GM18511 (cell line): ENCODE results near the gene HAPLN3.

ENCODE experiments used
- ATAC-seq: cut with Tn5 transposase; IDR thresholded peaks from one replicate; pipeline ENCODE4 v1.9.1; 2021; ENCODE audit warnings: mild to moderate bottlenecking, moderate library complexity; ENCODE audit not compliant: unreplicated experiment

HAPLN3 gene

DNA sequence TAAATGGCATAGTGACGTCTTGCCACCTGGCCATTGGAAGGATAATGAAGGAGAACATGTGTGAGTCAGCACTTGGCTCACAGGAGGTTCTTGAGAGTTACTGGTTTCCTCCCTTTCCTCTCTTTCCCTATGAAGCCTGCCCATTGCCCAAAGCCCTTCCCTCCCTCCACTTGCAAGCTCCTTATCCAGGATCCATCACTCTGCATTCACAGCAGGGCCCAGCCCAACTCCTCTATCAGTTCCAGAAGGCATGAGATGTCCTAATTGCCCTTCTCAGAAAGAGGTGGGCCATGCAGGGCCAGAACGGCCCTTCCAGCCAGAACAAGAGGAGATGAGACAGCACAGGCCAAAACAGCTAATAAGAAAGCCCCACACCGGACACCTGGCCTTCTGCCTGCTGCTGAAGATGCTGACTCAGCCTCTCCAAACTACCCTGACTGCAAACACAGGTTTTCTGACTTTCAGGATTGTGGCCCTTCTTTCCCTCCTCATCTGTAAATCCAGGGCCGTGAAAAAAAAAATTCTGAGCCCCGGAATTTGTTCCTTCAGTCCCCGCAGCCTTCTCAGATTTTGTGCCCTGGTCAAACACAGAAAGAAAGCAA, 29.7 kb downstream of the HAPLN3 start:
- ATAC-seq, result no peak

DNA sequence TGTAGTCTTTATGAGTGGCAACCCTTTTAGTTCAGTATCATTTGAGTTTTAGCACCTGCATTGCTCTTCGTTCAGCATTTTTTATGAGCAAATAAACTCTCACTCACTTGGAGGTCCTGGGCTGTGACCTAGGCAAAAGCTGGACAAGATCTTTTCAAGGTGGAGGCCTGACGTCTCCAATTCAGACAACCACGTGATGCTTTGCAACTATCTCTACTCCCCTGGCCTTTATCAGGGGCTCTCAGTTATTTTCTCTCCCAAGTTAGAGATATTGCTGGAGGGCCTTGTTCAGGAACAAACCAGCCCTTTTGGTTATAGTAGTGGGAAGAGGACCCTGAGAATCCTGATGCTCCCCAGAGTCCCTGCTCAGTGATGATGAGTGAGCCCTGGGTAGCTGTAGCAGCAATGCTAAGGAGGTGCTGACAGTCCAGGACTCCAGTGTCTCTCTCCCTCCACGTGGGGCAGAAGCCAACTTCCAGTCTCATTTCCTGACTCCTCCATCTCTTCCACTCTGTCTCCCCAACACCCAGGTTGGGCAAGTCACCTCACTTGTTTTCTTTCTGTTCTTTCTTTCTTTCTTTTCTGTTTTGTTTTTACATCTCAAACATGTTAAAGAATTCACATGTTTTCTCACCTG, 30.4 kb downstream of the HAPLN3 start:
- ATAC-seq, result no peak

DNA sequence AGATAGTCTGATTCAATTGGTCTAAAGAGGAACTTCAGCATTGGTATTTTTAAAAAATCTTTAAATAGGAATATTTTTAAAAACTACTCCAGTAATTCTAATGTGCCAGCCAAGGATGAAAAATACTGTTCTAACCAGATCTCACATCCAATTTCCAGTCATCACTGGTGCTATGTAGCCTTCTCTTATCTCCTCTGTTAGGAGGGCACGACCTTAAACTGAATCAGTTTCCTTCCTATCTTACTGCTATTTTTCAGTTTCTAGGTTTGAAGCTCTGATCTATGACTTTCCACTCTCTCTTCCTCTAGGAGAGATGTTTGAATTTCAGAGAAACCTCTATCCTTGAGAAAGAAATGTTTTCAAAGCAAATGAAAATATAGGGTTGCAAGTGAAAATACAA, 31.9 kb downstream of the HAPLN3 start:
- ATAC-seq, result no peak

DNA sequence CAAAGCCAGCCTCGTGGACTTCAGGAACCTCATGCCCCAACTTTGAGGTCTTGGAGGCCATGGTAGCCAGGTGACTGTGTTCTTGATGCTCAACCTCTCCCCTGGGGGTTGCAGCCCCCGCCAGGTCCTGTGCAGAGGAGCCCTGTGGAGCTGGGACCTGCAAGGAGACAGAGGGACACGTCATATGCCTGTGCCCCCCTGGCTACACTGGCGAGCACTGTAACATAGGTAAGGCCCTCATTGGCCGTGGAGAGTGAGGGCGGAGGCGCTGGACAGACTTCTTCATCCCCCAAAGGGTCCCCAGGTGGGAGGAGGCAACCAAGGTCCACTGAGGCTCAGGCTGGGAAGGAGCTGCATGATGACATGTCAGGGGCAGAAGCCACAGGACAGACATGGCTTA, 35.1 kb downstream of the HAPLN3 start:
- ATAC-seq, result no peak

GRCh38 chr15:88859550-88859949, 35.8 kb downstream of the HAPLN3 start:
- ATAC-seq, result no peak

- no peak for ATAC-seq
Observed at GRCh38 chr15:88858934-88859333, 36.4 kb downstream of the HAPLN3 start.

GRCh38 chr15:88852476-88852875, 42.9 kb downstream of the HAPLN3 start:
- ATAC-seq, result no peak

DNA sequence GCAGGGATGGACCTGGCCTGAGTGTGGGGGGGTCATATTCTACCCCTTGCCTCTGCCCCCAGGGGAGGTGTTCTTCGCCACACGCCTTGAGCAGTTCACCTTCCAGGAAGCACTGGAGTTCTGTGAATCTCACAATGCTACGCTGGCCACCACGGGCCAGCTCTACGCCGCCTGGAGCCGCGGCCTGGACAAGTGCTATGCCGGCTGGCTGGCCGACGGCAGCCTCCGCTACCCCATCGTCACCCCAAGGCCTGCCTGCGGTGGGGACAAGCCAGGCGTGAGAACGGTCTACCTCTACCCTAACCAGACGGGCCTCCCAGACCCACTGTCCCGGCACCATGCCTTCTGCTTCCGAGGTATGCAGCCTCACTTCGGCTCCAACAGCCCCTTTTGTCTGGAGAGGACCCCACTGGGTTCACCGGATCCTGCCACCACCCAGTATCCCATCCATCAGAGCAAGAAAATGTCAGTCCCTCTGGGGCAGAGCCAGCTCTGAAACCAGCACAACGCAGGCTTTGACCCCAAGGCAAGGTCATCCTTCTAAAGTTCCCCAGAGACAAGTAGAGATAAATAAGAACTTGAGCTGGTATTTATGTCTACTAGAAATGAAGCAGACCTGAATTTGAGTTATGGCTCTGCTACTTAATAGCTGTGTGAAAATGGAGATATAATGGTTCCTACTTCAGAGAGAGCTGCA, 45.8 kb downstream of the HAPLN3 start:
- ATAC-seq, result no peak

DNA sequence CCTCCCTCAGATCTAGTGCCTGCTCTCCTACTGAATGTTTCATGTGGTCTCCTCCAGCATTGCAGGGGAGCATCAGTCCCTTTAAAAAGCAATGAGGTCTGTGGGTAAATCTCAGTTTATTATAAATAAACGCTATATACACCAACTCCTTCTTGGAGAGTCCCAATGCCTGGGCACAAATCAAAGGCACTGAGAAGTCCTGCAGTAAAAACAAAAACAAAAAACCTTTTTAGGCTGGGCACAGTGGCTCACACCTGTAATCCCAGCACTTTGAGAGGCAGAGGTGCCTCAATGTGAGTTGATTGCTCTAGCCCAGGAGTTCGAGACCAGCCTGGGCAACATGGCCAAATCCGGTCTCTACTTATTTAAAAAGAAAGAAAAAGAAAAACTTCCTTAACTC, 47.1 kb downstream of the HAPLN3 start:
- no peak for ATAC-seq

DNA sequence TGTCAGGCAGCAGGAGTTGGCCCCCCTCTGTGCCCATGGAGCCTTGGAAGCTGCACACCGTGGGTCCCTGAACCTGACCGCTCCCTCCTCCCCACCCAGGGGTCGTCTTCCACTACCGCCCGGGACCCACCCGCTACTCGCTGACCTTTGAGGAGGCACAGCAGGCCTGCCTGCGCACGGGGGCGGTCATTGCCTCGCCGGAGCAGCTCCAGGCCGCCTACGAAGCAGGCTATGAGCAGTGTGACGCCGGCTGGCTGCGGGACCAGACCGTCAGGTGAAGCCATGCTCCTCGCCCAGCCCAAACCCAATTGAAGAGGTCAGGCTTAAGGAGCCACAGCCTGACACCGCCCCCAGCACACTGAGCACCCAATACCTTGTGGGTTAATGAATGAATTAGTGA, 48.2 kb downstream of the HAPLN3 start:
- no peak for ATAC-seq

- no peak for ATAC-seq
Observed at GRCh38 chr15:88845616-88846015, 49.7 kb downstream of the HAPLN3 start.

DNA sequence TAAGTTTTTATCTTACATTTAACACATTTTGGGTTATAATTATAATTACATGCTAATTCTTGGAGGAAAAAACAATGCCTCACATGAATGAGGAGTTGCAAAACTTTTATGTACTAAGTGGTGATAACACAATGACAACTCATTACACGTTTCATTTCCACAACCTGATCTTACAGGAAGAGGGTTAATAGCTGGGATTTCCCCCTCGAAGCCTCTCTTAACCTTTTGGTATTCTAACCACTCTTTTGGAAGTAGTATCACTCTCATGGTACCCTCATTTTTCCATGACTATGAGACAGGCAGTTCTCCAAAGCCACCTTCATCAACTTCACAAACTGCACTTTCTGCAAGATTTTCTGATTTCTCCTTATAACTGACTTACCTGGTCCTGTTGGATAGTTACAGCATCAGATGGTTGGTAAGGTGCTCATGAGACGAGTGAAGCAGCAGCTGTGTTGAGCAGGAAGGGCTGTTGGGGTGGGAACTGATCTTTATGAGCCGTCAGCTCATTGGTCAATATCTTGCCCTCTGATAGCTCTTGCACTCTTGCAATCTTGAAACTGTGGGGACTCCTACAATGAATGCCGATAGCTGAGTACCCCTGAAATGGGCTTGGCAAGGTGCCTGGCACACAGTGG, 50.5 kb downstream of the HAPLN3 start:
- ATAC-seq, result no peak

DNA sequence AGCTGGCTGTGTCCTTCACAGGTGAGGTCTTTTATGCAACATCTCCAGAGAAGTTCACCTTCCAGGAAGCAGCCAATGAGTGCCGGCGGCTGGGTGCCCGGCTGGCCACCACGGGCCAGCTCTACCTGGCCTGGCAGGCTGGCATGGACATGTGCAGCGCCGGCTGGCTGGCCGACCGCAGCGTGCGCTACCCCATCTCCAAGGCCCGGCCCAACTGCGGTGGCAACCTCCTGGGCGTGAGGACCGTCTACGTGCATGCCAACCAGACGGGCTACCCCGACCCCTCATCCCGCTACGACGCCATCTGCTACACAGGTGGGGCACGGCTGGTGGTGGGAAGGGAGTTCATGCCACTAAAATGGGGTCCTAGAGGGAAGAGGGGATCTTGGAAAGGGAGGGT, 52.0 kb downstream of the HAPLN3 start:
- ATAC-seq, result no peak

- ATAC-seq, result no peak
Observed at GRCh38 chr15:88842156-88842555, 53.2 kb downstream of the HAPLN3 start.

GRCh38 chr15:88841236-88841635, 54.1 kb downstream of the HAPLN3 start:
- no peak for ATAC-seq

GRCh38 chr15:88839961-88840360, 55.4 kb downstream of the HAPLN3 start:
- no peak for ATAC-seq

DNA sequence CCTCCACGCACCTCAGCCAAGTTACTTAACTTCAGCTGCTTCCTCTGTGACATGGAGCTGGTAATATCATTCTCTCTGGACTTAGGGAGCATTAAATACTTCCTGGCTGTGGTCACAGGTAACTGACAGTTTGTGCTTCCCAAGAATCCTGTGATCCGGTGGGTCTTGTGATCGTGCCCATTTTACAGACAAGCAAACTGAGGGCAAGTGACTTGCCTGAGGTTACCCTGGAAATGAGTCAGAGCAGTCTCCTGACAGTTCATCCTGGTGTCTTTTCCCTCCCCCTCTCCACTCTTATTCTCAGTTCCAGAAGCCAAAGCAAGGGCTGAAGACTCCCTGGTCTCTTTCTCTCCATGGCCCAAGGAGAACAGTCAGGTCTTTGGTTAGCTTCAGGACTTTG, 56.2 kb downstream of the HAPLN3 start:
- ATAC-seq, result no peak

DNA sequence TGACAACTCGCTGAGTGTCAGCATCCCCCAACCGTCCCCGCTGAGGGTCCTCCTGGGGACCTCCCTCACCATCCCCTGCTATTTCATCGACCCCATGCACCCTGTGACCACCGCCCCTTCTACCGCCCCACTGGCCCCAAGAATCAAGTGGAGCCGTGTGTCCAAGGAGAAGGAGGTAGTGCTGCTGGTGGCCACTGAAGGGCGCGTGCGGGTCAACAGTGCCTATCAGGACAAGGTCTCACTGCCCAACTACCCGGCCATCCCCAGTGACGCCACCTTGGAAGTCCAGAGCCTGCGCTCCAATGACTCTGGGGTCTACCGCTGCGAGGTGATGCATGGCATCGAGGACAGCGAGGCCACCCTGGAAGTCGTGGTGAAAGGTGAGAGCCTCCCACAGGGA, 56.7 kb downstream of the HAPLN3 start:
- no peak for ATAC-seq

- no peak for ATAC-seq
Observed at GRCh38 chr15:88835646-88836045, 59.7 kb downstream of the HAPLN3 start.

- no peak for ATAC-seq
Observed at GRCh38 chr15:88835119-88835518, 60.2 kb downstream of the HAPLN3 start.

DNA sequence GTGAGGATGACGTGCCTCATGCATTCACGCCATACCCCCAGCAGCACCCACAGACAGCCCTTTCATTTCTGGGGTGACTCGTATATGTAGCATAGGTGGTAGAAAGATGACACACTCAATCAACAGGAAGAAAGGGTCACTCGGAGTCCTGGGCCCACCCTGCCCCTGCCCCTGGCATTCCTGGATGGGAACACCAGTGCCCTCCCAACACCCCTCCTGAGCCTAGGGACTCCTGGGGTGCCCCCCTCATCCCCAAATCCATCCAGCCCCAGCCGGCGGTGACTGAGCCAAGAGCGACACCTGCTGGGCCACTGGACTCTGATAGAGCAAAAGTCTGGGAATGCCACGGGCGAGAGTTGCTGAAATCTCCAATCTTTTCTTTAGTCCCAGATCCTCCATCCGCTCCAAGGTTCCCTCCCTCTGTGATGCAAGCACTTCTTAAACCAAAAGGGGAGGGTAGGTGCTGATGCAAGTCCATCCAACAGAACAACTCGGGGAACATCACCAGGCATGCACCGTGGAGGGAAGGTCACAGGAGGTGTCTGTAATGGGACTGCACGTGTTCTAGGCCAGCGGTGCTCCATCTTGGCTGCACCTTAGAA, 61.0 kb downstream of the HAPLN3 start:
- no peak for ATAC-seq

GRCh38 chr15:88833731-88834100, 61.6 kb downstream of the HAPLN3 start:
- ATAC-seq, result no peak
